Sigmoid colon (tissue), 7 donors: Measurements from ENCODE around the gene DMXL2. TPM values are rescaled to one million over a fixed set of nuclear protein-coding genes. Genes with fewer than 3 reads are reported as not detected.

Source experiments
- DNase-seq: peaks from one replicate; pipeline ENCODE4 v3.0.0-alpha.2; 2019
- H3K27ac ChIP-seq, 4 donors: fragments of 200-600 bp; sonication (generic); one replicate each; pipeline ENCODE4 v1.5.1; 2016 to 2019; ENCODE audit warnings: mild to moderate bottlenecking in 1 of 4
- H3K27me3 ChIP-seq, 3 donors: fragments of 200-600 bp; sonication (generic); one replicate each; pipeline ENCODE4 v1.5.1; 2019; ENCODE audit warnings: mild to moderate bottlenecking in 1 of 3
- H3K36me3 ChIP-seq, 4 donors: fragments of 200-600 bp; sonication (generic); one replicate each; pipeline ENCODE4 v1.5.1; 2016 to 2019
- H3K4me1 ChIP-seq, 4 donors: fragments of 200-600 bp; sonication (generic); one replicate each; pipeline ENCODE4 v1.5.1; 2017 to 2019
- H3K4me3 ChIP-seq, 4 donors: fragments of 200-600 bp; sonication (generic); one replicate each; pipeline ENCODE4 v1.5.1; 2017 to 2019; ENCODE audit warnings: mild to moderate bottlenecking in 2 of 4, moderate library complexity in 1 of 4
- H3K9me3 ChIP-seq, 4 donors: fragments of 200-600 bp in 3 of 4; sonication (generic) in 3 of 4; one replicate each; pipeline versions ENCODE4 v1.5.1 to v1.6.1; 2013 to 2019
- CTCF ChIP-seq, 4 experiments: fragments of 450-650 bp in 3 of 4; fragments of 200-600 bp in 1 of 4; IDR thresholded peaks; one replicate each; pipeline ENCODE4 v1.5.1; 2016 to 2019; ENCODE audit warnings: antibody characterized with exemption in 4 of 4, mild to moderate bottlenecking in 3 of 4, moderate library complexity in 2 of 4
- EP300 ChIP-seq, 4 donors: sonication (generic); formaldehyde crosslinking; IDR thresholded peaks; one replicate each; pipeline ENCODE4 v1.6.1; 2017; ENCODE audit warnings: antibody characterized with exemption in 4 of 4
- POLR2A ChIP-seq, 2 donors: fragments of 450-650 bp; IDR thresholded peaks; one replicate each; pipeline ENCODE4 v1.6.1; 2016; ENCODE audit warnings: antibody characterized with exemption in 2 of 2, mild to moderate bottlenecking in 2 of 2, moderate library complexity in 2 of 2
- POLR2AphosphoS5 ChIP-seq, 4 donors: sonication (generic); formaldehyde crosslinking; IDR thresholded peaks; one replicate each; pipeline ENCODE4 v1.6.1; 2017; ENCODE audit warnings: antibody characterized with exemption in 4 of 4
- WGBS, 2 donors: extraction: QIAGEN DNeasy Blood & Tissue Kit; methylation state at CpG; one replicate each; pipeline ENCODE4 v1.1.7; 2013; 5-methylcytosine and 5-hydroxymethylcytosine counted together
- intact Hi-C: fragments of 100-400 bp; cut with DNase I; formaldehyde crosslinking; loops from one replicate; pipeline ENCODE4 v1.15.1; 2023
- polyA plus RNA-seq, 3 donors: library from polyadenylated mRNA; stranded (reverse); fragments of 200-250 nt; gene quantifications; one replicate each; pipeline ENCODE4 v1.2.3, GENCODE V29; 2013
- total RNA-seq, 4 donors: library from RNA; depleted of rRNA; stranded (reverse); fragments of >200 nt; gene quantifications; one replicate each; pipeline ENCODE4 v1.1.0, GENCODE V29; 2016
- donor health status: healthy with polysubstance abuse.
- donor health status: Bipolar disorder and iron deficiency.
- donor health status: healthy.

DMXL2 gene
- total and polyA plus RNA-seq, 7 donors, result 5.5 to 64.5 (median 34.6) TPM

- no peaks in the 10 kb centered on the region for H3K36me3 ChIP-seq
- H3K27ac ChIP-seq, result no peak overlapping the region
- no peaks in the 10 kb centered on the region for H3K27me3 ChIP-seq
- H3K4me3 ChIP-seq, result no peak overlapping the region
- DNase-seq, result no peak
- intact Hi-C loops, result no loop called here
- WGBS, 2 donors, result 68 to 88% methylated on average over 1 of the region's 1 CpG
- no peaks in the 10 kb centered on the region for H3K4me1 ChIP-seq
- H3K9me3 ChIP-seq, result no peaks in the 10 kb centered on the region
- no peak for TF ChIP-seq CTCF (IDR thresholded peaks at IDR 0.05)
- TF ChIP-seq POLR2A (IDR thresholded peaks at IDR 0.05), result no peak
- TF ChIP-seq POLR2AphosphoS5 (IDR thresholded peaks at IDR 0.05), result no peak
- no peak for TF ChIP-seq EP300 (IDR thresholded peaks at IDR 0.05)
Observed at GRCh38 chr15:51600114-51600513, 22.5 kb downstream of the DMXL2 start.

GRCh38 chr15:51589881-51590568 is 32.5 kb downstream of the DMXL2 start:
- intact Hi-C loops, result no loop called here
- TF ChIP-seq EP300 (IDR thresholded peaks at IDR 0.05), result no peak
- no peak for TF ChIP-seq POLR2AphosphoS5 (IDR thresholded peaks at IDR 0.05)
- TF ChIP-seq CTCF (IDR thresholded peaks at IDR 0.05), result no peak
- no peak for TF ChIP-seq POLR2A (IDR thresholded peaks at IDR 0.05)
- H3K4me1 ChIP-seq, result no peaks in the 10 kb centered on the region
- no peaks in the 10 kb centered on the region for H3K27me3 ChIP-seq
- no peak overlapping the region for H3K27ac ChIP-seq
- H3K9me3 ChIP-seq, result peaks cover 0 to 7% (median 0%) of the 10 kb centered on the region in 4 donors
- 89 to 91% methylated on average over 2 of the region's 2 CpGs for WGBS, 2 donors
- no peak overlapping the region for H3K4me3 ChIP-seq
- DNase-seq, result no peak
- no peaks in the 10 kb centered on the region for H3K36me3 ChIP-seq

- intact Hi-C loops, result no loop called here
- no peaks in the 10 kb centered on the region for H3K27me3 ChIP-seq
- no peak for DNase-seq
- H3K4me3 ChIP-seq, result no peak overlapping the region
- 92 to 93% methylated on average over 3 of the region's 3 CpGs for WGBS, 2 donors
- H3K36me3 ChIP-seq, result no peaks in the 10 kb centered on the region
- no peaks in the 10 kb centered on the region for H3K4me1 ChIP-seq
- H3K27ac ChIP-seq, result no peak overlapping the region
- peaks cover 0 to 7% (median 0%) of the 10 kb centered on the region in 4 donors for H3K9me3 ChIP-seq
- TF ChIP-seq CTCF (IDR thresholded peaks at IDR 0.05), result no peak
Observed at GRCh38 chr15:51588966-51589365, 33.6 kb downstream of the DMXL2 start.

GRCh38 chr15:51585986-51586385 is 36.6 kb downstream of the DMXL2 start:
- no peak for TF ChIP-seq EP300 (IDR thresholded peaks at IDR 0.05)
- TF ChIP-seq CTCF (IDR thresholded peaks at IDR 0.05), result no peak
- no peak for TF ChIP-seq POLR2AphosphoS5 (IDR thresholded peaks at IDR 0.05)
- TF ChIP-seq POLR2A (IDR thresholded peaks at IDR 0.05), result no peak
- no peak overlapping the region for H3K4me3 ChIP-seq
- H3K9me3 ChIP-seq, result peaks cover 0 to 3% (median 0%) of the 10 kb centered on the region in 4 donors
- H3K27ac ChIP-seq, result peak overlapping the region in 1 of 4 donors; percentile 10
- H3K27me3 ChIP-seq, result no peaks in the 10 kb centered on the region
- WGBS, 2 donors, result 83 to 86% methylated on average over 5 of the region's 5 CpGs
- no peaks in the 10 kb centered on the region for H3K4me1 ChIP-seq
- intact Hi-C loops, result no loop called here
- no peaks in the 10 kb centered on the region for H3K36me3 ChIP-seq
- DNase-seq, result no peak

GRCh38 chr15:51580982-51581381 is 41.6 kb downstream of the DMXL2 start:
- DNase-seq, result no peak
- Histone ChIP-seq H3K4me1 (peaks cover 0 to 11% (median 5%) of the 10 kb centered on the region in 4 donors), H3K36me3 (no peaks in the 10 kb centered on the region), H3K4me3 (no peak overlapping the region), H3K27ac (no peak overlapping the region), H3K27me3 (no peaks in the 10 kb centered on the region), H3K9me3 (no peaks in the 10 kb centered on the region)
- intact Hi-C loops, result no loop called here
- no peak for TF ChIP-seq EP300 (IDR thresholded peaks at IDR 0.05)
- TF ChIP-seq CTCF (IDR thresholded peaks at IDR 0.05), result no peak
- TF ChIP-seq POLR2AphosphoS5 (IDR thresholded peaks at IDR 0.05), result no peak
- TF ChIP-seq POLR2A (IDR thresholded peaks at IDR 0.05), result no peak
- WGBS, 2 donors, result 92 to 96% methylated on average over 4 of the region's 4 CpGs
